Measurements from ENCODE around the gene EFS.

EFS gene

GRCh38 chr14:23379366-23380196 is 14.6 kb upstream of the EFS start:
- FAIRE-seq = no peak
- DNase-seq (ENCODE audit: low spot score) = peak; percentile 79

- no peak for FAIRE-seq
Measured at GRCh38 chr14:23378612-23379220, 13.7 kb upstream of the EFS start.

GRCh38 chr14:23377573-23378563 is 12.9 kb upstream of the EFS start:
- FAIRE-seq = no peak

More at GRCh38 chr14:23378612-23379220, 13.7 kb upstream of the EFS start:
- DNase-seq (ENCODE audit: low spot score) = no peak

DNA sequence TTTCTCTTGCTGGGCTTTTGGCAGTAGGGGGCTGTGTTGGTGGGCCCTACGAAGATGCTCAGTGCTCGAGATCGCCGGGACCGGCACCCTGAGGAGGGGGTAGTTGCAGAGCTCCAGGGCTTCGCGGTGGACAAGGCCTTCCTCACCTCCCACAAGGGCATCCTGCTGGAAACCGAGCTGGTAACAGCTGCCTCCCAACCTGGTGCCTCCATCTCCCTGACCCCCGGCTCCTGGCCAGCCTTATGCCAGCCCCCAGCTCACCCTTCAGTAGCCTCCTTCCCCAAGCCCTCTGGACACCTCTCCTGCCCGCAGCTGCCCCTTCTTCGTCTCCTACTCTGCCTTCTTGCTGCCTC is 12.2 kb upstream of the EFS start:
- FAIRE-seq = no peak
- no peak for DNase-seq (ENCODE audit: low spot score)

More at GRCh38 chr14:23377573-23378563, 12.9 kb upstream of the EFS start:
- DNase-seq (ENCODE audit: low spot score) = no peak

DNA sequence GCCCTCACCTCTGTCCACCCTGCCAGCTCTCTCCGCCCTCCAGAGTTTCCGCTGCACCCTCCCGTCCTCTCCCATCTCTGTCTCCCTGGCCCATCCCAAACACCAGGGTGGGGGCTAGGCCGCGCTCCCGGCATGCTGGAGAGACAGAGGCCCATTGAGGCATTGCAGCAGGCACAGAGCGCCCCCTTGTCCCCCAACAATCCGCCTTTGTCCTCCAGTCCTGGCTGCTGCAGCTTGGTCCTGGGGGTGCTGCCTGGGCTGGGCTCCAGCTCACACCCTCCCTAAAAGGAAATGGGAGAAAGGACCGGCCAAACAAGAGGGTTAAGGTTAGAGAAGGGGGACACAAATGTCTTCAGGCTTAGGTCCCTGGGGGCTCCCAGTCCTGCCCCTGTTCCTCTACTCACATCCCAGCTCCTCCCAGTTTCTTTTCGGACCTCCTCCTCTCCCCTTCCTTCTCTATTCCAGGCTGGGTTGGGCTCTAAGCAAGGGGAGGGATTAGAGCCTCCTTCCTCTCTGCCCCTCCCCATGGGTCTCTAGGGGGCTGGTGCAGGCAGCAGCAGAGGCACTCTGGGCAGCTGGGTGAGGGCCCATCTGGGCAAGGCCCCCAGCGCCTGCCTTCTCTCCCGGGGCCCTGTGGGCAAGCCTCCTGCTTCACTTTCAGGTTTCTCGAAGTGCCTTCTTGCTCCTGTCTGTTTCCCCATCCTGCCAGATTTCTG is 11.7 kb upstream of the EFS start, which contains the start of gene CMTM5:
CMTM5 (plus strand) TSS at position 565 of the 716 bp plus-strand sequence. CDS start 206 bp downstream, outside the sequence.
- DNase-seq (ENCODE audit: low spot score) (no peak), FAIRE-seq (no peak)

GRCh38 chr14:23375527-23376251 is 10.7 kb upstream of the EFS start:
- FAIRE-seq = no peak

GRCh38 chr14:23373041-23373440 is 8.1 kb upstream of the EFS start:
- DNase-seq (ENCODE audit: low spot score) = no peak
- no peak for FAIRE-seq

More at GRCh38 chr14:23375527-23376251, 10.7 kb upstream of the EFS start:
- no peak for DNase-seq (ENCODE audit: low spot score)

DNA sequence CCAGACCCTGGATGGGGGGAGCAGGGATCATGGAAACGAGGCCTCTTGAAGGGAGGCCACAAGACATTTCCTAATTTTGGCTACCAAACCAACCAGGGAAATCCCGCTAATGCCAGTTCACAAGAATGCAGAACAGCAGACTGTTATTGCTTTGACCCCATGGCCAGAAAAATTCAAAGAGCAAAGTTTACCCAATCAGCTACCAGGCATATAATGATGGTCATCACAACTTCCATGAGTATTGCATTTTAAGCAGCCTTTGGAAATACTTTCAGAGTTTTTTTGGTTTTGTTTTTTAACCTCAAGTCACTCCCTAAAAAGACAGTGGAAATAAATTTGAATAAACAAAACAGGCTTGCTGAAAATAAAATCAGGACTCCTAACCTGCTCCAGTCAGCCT is 7.5 kb upstream of the EFS start, which contains the start of gene IL25:
IL25 (plus strand) TSS at position 301 of the 400 bp plus-strand sequence.
- FAIRE-seq = no peak
- no peak for DNase-seq (ENCODE audit: low spot score)

GRCh38 chr14:23371865-23372264 is 6.9 kb upstream of the EFS start:
- DNase-seq (ENCODE audit: low spot score) (no peak), FAIRE-seq (no peak)

DNA sequence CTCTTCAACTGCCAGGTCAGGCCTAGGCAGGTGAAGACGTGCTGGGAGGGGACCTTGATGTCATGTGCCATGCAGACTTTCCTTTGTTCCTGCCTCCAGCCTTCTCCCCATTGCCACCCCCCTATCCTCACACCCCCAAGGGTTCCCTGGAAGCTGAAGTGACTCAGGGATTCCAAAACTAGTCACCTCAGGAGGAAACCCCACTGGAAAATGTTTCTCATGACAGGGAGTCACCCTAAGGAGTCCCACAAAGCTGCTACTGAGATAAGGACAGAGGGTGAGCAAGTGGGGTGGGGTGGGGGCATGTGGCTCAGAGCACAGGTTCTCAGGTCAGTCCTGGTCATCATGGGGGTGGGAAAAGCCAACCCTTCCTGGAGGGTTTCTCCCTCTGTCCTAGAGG is 5.2 kb upstream of the EFS start:
- FAIRE-seq (no peak), DNase-seq (ENCODE audit: low spot score) (no peak)

- no peak for DNase-seq (ENCODE audit: low spot score)
Measured at GRCh38 chr14:23366426-23366921, 1.5 kb upstream of the EFS start.

DNA sequence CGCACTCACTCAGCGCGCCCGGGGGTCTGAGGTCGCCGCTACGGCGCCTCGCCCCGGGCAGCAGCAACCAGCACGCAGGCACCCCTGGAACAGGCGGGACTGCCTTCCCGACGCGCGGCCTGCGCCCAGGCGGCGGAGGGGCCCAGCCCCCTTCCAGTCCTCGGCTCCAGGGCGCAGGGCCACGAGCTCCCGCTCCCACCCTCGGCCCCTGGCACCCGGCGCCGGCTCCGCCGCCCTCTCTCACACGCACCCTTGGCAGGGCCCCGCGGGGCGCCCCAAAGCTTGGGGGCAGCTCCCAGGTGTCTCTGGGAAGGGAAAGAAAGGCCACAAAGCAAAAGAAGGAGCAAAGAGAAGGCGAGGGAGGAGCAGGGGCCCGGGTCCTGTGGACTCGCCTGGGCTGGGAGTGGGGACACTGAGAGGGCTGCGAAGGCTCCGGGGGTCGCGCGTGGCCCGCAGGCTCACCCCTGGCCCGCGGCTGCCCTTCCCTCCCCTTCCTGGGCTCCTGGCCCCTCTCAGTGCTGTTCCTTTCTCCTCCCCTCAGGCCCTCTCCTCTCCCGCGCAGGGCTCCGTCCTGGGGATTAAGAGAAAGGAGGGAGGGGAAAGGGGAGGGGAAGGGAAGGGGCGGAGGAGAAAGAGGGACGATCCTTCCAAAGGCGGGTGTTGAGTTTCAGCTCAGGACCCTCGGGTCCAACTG is 907 bp upstream of the EFS start:
- no peak for FAIRE-seq
- no peak for DNase-seq (ENCODE audit: low spot score)

More at GRCh38 chr14:23366426-23366921, 1.5 kb upstream of the EFS start:
- no peak for FAIRE-seq

DNA sequence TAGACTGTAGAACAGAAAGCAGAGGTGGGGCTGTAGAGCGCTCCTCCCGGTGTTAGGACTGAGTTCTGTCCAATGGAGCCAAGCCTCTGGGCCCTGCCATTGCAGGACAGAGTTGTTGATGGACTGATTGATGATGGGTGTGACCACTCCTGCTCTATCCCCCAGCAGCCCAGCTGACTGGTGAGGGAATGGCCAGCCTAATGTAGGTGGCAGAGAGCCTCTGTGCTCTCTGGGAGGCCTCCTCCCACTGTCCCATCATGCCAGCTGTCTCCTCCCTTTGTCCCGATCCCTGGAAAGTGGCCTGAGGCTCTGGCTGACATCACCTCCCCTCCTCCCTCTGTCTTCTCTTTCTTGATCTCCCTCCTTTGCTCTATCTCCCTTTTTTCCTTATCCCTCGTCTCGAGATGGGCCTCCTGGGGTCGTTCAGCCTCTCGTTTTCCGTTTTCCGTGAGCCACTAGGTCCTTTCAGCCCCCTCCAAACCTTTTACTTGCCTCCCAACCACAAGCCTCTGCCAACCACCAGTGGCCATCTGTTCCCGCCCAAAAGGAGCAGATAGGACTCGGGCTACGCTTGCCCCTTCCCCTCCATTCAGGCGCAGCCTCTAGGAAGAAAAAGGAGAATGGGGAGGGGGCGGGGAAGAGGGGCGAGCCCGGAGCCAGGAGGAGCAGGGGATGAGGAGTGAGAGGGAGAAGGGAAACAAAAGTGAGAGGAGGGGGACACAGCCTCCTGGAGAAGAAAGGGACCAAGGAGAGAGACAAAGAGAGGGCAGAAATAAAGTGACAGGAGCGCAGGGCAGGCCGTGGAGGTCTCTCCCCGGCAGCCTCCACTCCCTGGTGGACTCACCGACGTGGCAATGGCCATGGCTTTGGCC is 572 bp downstream of the EFS start:
- no peak for FAIRE-seq
- no peak for DNase-seq (ENCODE audit: low spot score)

- DNase-seq (ENCODE audit: low spot score) (no peak), FAIRE-seq (no peak)
Measured at GRCh38 chr14:23362200-23362599, 2.8 kb downstream of the EFS start.

DNA sequence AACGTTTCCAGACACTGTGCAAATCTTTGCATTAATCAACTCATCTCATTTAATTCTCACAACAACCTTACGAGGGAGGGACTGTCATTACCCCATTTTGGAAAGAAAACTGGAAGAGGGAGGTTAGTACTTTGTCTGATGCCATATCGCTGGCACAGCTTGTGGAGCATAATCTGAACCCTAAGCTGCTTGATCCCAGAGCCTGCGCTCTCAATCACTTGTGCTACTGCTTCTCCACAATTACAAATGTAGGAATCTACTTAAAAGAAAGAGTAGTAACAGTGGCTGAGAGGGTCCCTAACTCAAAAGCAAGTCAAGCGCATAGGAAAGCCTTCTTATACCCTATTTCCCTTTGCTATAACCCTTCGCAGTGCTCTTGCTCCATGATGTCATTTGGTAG is 3.2 kb downstream of the EFS start:
- FAIRE-seq (no peak), DNase-seq (ENCODE audit: low spot score) (no peak)

- DNase-seq (ENCODE audit: low spot score) (no peak), FAIRE-seq (no peak)
Measured at GRCh38 chr14:23361320-23361719, 3.7 kb downstream of the EFS start.

GRCh38 chr14:23360496-23360895 is 4.5 kb downstream of the EFS start:
- FAIRE-seq (no peak), DNase-seq (ENCODE audit: low spot score) (no peak)

DNA sequence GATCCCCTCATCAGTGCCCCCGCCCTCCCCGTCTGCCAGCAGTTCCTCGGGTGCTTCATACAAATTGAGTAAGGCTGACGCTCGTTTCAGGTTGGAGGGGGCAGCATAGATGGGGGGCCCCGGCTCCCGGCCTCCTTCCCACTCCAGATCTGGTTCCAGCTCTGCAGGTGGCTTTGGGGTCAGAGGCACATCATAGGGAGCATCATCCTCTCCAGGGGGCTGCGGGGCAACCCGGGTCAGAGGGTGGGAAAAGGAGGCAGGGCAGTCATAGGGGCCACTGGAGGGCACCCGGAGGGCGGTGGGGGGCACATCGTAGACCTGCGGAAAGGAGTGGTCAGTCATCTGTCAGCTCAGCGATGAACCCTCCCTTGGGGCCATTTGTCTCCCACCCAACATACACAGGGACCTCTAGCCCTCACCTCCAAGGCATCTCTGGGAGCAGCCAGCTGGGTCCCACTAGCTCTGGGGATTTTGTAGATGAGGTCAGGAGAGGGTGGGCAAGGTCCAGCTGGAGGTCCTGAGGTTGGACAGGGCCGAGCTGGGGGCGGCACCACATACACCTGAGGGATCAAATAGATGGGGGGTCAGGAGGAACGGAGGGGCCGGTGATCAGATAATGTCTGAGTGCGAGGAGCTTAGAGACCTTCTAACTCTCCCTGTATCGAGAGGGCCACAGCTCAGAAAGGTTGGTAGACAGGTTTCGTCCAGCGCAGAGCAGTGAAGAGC is 5.1 kb downstream of the EFS start:
- no peak for FAIRE-seq

More for the DNA sequence above, 5.1 kb downstream of the EFS start:
- DNase-seq (ENCODE audit: low spot score) = no peak

Data from urothelium cell line (cell line).